Caco-2 (cell line): Measurements from ENCODE around the gene SRSF7. TPM values are rescaled to one million over a fixed set of nuclear protein-coding genes. Genes with fewer than 3 reads are reported as not detected.

Experiments
- BruUV-seq: library from RNA; stranded (reverse); fragments of 400-500 nt; replicated peaks from 2 replicates; lab custom pipeline; 2021; lab: Mats Ljungman, UMichigan
- CTCF ChIA-PET: fragments of 300-600 bp; sonication (Branson Sonifier 250); formaldehyde crosslinking; loops from one replicate; lab custom pipeline; 2022; ENCODE audit warnings: antibody characterized with exemption; lab: Charles Lee
- POLR2A ChIA-PET: fragments of 300-600 bp; sonication (Branson Sonifier 250); formaldehyde crosslinking; loops from one replicate; lab custom pipeline; 2022; ENCODE audit warnings: antibody characterized with exemption; lab: Charles Lee
- DNase-seq, 2 experiments: peaks; one replicate each; pipeline versions ENCODE4 v3.0.0 to v3.0.0-alpha.2; 2020 to 2022
- H3K27me3 ChIP-seq: replicated peaks from 2 replicates; pipeline ENCODE4 v1.6.0; 2011; ENCODE audit warnings: low read length; ENCODE audit not compliant: control insufficient read depth, insufficient read depth
- H3K36me3 ChIP-seq: 2 replicates; pipeline ENCODE4 v1.5.1; 2011; ENCODE audit warnings: low read length; ENCODE audit not compliant: control insufficient read depth, insufficient read depth
- H3K4me1 ChIP-seq: fragments of 250-450 bp; sonication (Bioruptor Pico); 2 replicates; pipeline ENCODE4 v1.5.1; 2020; ENCODE audit warnings: mild to moderate bottlenecking
- H3K4me3 ChIP-seq: 2 replicates; pipeline ENCODE4 v1.5.1; 2011; ENCODE audit warnings: low read depth, mild to moderate bottlenecking, control low read depth, low read length
- H3K9me3 ChIP-seq: fragments of 250-450 bp; sonication (Bioruptor Pico); 2 replicates; pipeline ENCODE4 v1.5.1; 2020; ENCODE audit warnings: mild to moderate bottlenecking, moderate library complexity
- H3K27ac Mint-ChIP-seq: one replicate; pipeline ENCODE4 v1.8.0; 2022; ENCODE audit warnings: mixed read lengths; ENCODE audit not compliant: unreplicated experiment
- H3K27me3 Mint-ChIP-seq: one replicate; pipeline ENCODE4 v1.8.0; 2022; ENCODE audit warnings: mixed read lengths; ENCODE audit not compliant: insufficient read depth, unreplicated experiment
- H3K36me3 Mint-ChIP-seq: one replicate; pipeline ENCODE4 v1.8.0; 2022; ENCODE audit warnings: mild to moderate bottlenecking, mixed read lengths; ENCODE audit not compliant: insufficient read depth, unreplicated experiment
- H3K4me1 Mint-ChIP-seq: one replicate; pipeline ENCODE4 v1.8.0; 2022; ENCODE audit warnings: low read depth, mixed read lengths; ENCODE audit not compliant: unreplicated experiment
- H3K4me3 Mint-ChIP-seq: one replicate; pipeline ENCODE4 v1.8.0; 2022; ENCODE audit warnings: mild to moderate bottlenecking, moderate library complexity, mixed read lengths; ENCODE audit not compliant: unreplicated experiment
- H3K9me3 Mint-ChIP-seq: one replicate; pipeline ENCODE4 v1.8.0; 2022; ENCODE audit warnings: mixed read lengths; ENCODE audit not compliant: unreplicated experiment
- CTCF ChIP-seq, 2 experiments: fragments of 200-600 bp in 1 of 2; IDR thresholded peaks; 1 replicate in 1 of 2; 2 replicates in 1 of 2; pipeline versions ENCODE4 v1.5.1 to v1.8.0; 2011 to 2022; ENCODE audit warnings: antibody characterized with exemption in 1 of 2, control low read depth in 1 of 2, inconsistent platforms in 1 of 2, low read depth in 1 of 2, low read length in 1 of 2, mild to moderate bottlenecking in 1 of 2, moderate library complexity in 1 of 2; ENCODE audit not compliant: insufficient read depth in 1 of 2, severe bottlenecking in 1 of 2, unreplicated experiment in 1 of 2
- intact Hi-C: fragments of 100-400 bp; cut with micrococcal nuclease; formaldehyde crosslinking; loops from one replicate; pipeline ENCODE4 v1.10.0; 2022; ENCODE audit not compliant: unreplicated experiment
- total RNA-seq: library from RNA; stranded (reverse); gene quantifications from 2 replicates; pipeline ENCODE4 v1.2.3, GENCODE V29; 2022

The SRSF7 gene
- total RNA-seq, 1 experiment from 2014 or later = 233 TPM

- ChIA-PET POLR2A (interaction anchor here (1.1 kb wide), 1 partner anchor 31 kb away, joined by 3 read pairs; the partner anchor contains the start of gene SRSF7), CTCF (no interaction called here)
- no peaks in the 10 kb centered on the region for H3K27me3 ChIP-seq
- peaks cover 4% of the 10 kb centered on the region; the same call in 1 of the 2 replicates for H3K4me1 ChIP-seq
- no peak overlapping the region for H3K4me3 ChIP-seq
- no peak for TF ChIP-seq CTCF (IDR thresholded peaks at IDR 0.05; ENCODE audit: insufficient read depth in 1 of 2, low read depth in 1 of 2, low read length in 1 of 2, severe bottlenecking in 1 of 2, unreplicated experiment in 1 of 2)
- H3K36me3 Mint-ChIP-seq = peaks cover 23% of the 10 kb centered on the region
- no peaks in the 10 kb centered on the region; the same call in 1 of the 2 replicates for H3K36me3 ChIP-seq
- H3K9me3 Mint-ChIP-seq = no peaks in the 10 kb centered on the region
- intact Hi-C loops = no loop called here
- H3K9me3 ChIP-seq = no peaks in the 10 kb centered on the region
- H3K4me1 Mint-ChIP-seq = peaks cover 13% of the 10 kb centered on the region
- H3K27me3 Mint-ChIP-seq = no peaks in the 10 kb centered on the region
- H3K4me3 Mint-ChIP-seq = no peak overlapping the region
- DNase-seq = peak in 1 of 2 experiments; percentile 30
- BruUV-seq = no TSS peak
- H3K27ac Mint-ChIP-seq = peak overlapping the region; percentile 8
Observed at GRCh38 chr2:38720613-38721241, 30.4 kb downstream of the SRSF7 start.

GRCh38 chr2:38719706-38720105 lies 31.5 kb downstream of the SRSF7 start:
- POLR2A ChIA-PET = interaction anchor here (1.1 kb wide), 1 partner anchor 32 kb away, joined by 3 read pairs; the partner anchor contains the start of gene SRSF7

GRCh38 chr2:38718601-38719000 lies 32.6 kb downstream of the SRSF7 start:
- Mint-ChIP-seq H3K4me1 (peaks cover 26% of the 10 kb centered on the region), H3K27me3 (no peaks in the 10 kb centered on the region)

More at GRCh38 chr2:38719706-38720105, 31.5 kb downstream of the SRSF7 start:
- BruUV-seq = no TSS peak
- H3K27ac Mint-ChIP-seq = no peak overlapping the region
- no peak overlapping the region for H3K4me3 Mint-ChIP-seq
- H3K9me3 Mint-ChIP-seq = no peaks in the 10 kb centered on the region
- intact Hi-C loops = loop anchor here (5.0 kb wide), 1 partner anchor 52 kb away; the partner anchor contains the start of gene GALM
- Histone ChIP-seq H3K36me3 (no peaks in the 10 kb centered on the region; the same call in 1 of the 2 replicates), H3K27me3 (no peaks in the 10 kb centered on the region), H3K4me3 (no peak overlapping the region), H3K9me3 (no peaks in the 10 kb centered on the region), H3K4me1 (peaks cover 9% of the 10 kb centered on the region)
- TF ChIP-seq CTCF (IDR thresholded peaks at IDR 0.05; ENCODE audit: insufficient read depth in 1 of 2, low read depth in 1 of 2, low read length in 1 of 2, severe bottlenecking in 1 of 2, unreplicated experiment in 1 of 2) = no peak
- CTCF ChIA-PET = no interaction called here
- H3K36me3 Mint-ChIP-seq = peaks cover 30% of the 10 kb centered on the region
- H3K4me1 Mint-ChIP-seq = peaks cover 20% of the 10 kb centered on the region
- no peaks in the 10 kb centered on the region for H3K27me3 Mint-ChIP-seq
- DNase-seq = no peak

More at GRCh38 chr2:38718601-38719000, 32.6 kb downstream of the SRSF7 start:
- Histone ChIP-seq H3K36me3 (no peaks in the 10 kb centered on the region; the same call in 1 of the 2 replicates), H3K9me3 (no peaks in the 10 kb centered on the region), H3K4me3 (no peak overlapping the region), H3K27me3 (no peaks in the 10 kb centered on the region), H3K4me1 (peaks cover 9% of the 10 kb centered on the region)
- ChIA-PET POLR2A (no interaction called here), CTCF (no interaction called here)
- no peak for TF ChIP-seq CTCF (IDR thresholded peaks at IDR 0.05; ENCODE audit: insufficient read depth in 1 of 2, low read depth in 1 of 2, low read length in 1 of 2, severe bottlenecking in 1 of 2, unreplicated experiment in 1 of 2)
- intact Hi-C loops = loop anchor here (5.0 kb wide), 1 partner anchor 51 kb away; the partner anchor contains the start of gene GALM
- Mint-ChIP-seq H3K4me3 (no peak overlapping the region), H3K27ac (peak overlapping the region; percentile 46), H3K36me3 (peaks cover 35% of the 10 kb centered on the region), H3K9me3 (no peaks in the 10 kb centered on the region)
- DNase-seq = no peak
- no TSS peak for BruUV-seq
